Fibroblast of lung (primary cell): ENCODE results near the gene RPGR.

Experiments
- EZH2 ChIP-seq: IDR thresholded peaks from 2 replicates; pipeline ENCODE4 v1.5.1; 2012; ENCODE audit warnings: low read length, control low read depth, mild to moderate bottlenecking; ENCODE audit errors: missing control alignments
- TF ChIP-seq, protein P1 (sequence below), 2 donors: IDR thresholded peaks in 1 of 2; conservative IDR thresholded peaks in 1 of 2; 1 replicate in 1 of 2; 2 replicates in 1 of 2; pipeline ENCODE4 v1.5.1; 2011 to 2012; ENCODE audit warnings: low read length in 2 of 2, control low read depth in 1 of 2, inconsistent platforms in 1 of 2, low read depth in 1 of 2, mild to moderate bottlenecking in 1 of 2

- TF ChIP-seq, protein P1, sequence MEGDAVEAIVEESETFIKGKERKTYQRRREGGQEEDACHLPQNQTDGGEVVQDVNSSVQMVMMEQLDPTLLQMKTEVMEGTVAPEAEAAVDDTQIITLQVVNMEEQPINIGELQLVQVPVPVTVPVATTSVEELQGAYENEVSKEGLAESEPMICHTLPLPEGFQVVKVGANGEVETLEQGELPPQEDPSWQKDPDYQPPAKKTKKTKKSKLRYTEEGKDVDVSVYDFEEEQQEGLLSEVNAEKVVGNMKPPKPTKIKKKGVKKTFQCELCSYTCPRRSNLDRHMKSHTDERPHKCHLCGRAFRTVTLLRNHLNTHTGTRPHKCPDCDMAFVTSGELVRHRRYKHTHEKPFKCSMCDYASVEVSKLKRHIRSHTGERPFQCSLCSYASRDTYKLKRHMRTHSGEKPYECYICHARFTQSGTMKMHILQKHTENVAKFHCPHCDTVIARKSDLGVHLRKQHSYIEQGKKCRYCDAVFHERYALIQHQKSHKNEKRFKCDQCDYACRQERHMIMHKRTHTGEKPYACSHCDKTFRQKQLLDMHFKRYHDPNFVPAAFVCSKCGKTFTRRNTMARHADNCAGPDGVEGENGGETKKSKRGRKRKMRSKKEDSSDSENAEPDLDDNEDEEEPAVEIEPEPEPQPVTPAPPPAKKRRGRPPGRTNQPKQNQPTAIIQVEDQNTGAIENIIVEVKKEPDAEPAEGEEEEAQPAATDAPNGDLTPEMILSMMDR (conservative IDR thresholded peaks at IDR 0.05 in 1 of 2, IDR thresholded peaks at IDR 0.05 in 1 of 2; ENCODE audit: low read depth in 1 of 2, low read length in 2 of 2): no peak
- no peak for TF ChIP-seq EZH2
These were observed 41.5 kb upstream of the RPGR start for GRCh38 chrX:38368774-38369173.
